A549 (cell line): Measurements from ENCODE around the gene PDYN.

Source experiments
- CBX8 ChIP-seq: fragments of 200-600 bp; sonication (generic); IDR thresholded peaks from 2 replicates; pipeline ENCODE4 v1.6.1; 2016
- NR3C1 ChIP-seq: fragments of >200 bp; sonication (Bioruptor Twin); formaldehyde crosslinking; IDR thresholded peaks from 3 replicates; pipeline ENCODE4 v1.6.1; 2017
- PHF8 ChIP-seq: fragments of 200-600 bp; sonication (generic); IDR thresholded peaks from 2 replicates; pipeline ENCODE4 v1.6.1; 2016; ENCODE audit warnings: low read depth, mild to moderate bottlenecking, antibody characterized with exemption, moderate library complexity, borderline replicate concordance
- POLR2A ChIP-seq: IDR thresholded peaks from 2 replicates; pipeline ENCODE4 v1.6.1; 2012; ENCODE audit warnings: mild to moderate bottlenecking, low read length
- RAD21 ChIP-seq, 2 experiments: fragments of >200 bp in 1 of 2; sonication (Bioruptor Twin) in 1 of 2; formaldehyde crosslinking in 1 of 2; IDR thresholded peaks in 1 of 2; conservative IDR thresholded peaks in 1 of 2; 2 replicates in 1 of 2; 3 replicates in 1 of 2; pipeline ENCODE4 v1.6.1; 2012 to 2018; ENCODE audit warnings: inconsistent platforms in 1 of 2
- RARB ChIP-seq: fragments of 250-450 bp; sonication (Bioruptor Pico); IDR thresholded peaks from 2 replicates; pipeline ENCODE4 v1.8.0; 2021; ENCODE audit warnings: mild to moderate bottlenecking, moderate library complexity
- RCOR1 ChIP-seq: fragments of 150-350 bp; IDR thresholded peaks from 2 replicates; pipeline ENCODE4 v1.6.1; 2014; ENCODE audit warnings: antibody characterized with exemption, low read length, low read depth
- RFX5 ChIP-seq: fragments of 450-650 bp; IDR thresholded peaks from 2 replicates; pipeline ENCODE4 v1.7.1; 2014; ENCODE audit warnings: antibody characterized with exemption, mild to moderate bottlenecking, moderate library complexity
- TF ChIP-seq, protein P1 (sequence below): fragments of >200 bp; sonication (Bioruptor Twin); formaldehyde crosslinking; IDR thresholded peaks from 3 replicates; pipeline ENCODE4 v1.5.1; 2016
- TF ChIP-seq, protein P2 (sequence below): fragments of 200-600 bp; sonication (generic); IDR thresholded peaks from 2 replicates; pipeline ENCODE4 v1.6.1; 2016; ENCODE audit warnings: antibody characterized with exemption, mild to moderate bottlenecking, moderate library complexity
- TF ChIP-seq, protein P3 (sequence below): IDR thresholded peaks from 2 replicates; pipeline ENCODE4 v1.6.1; 2012
- TF ChIP-seq, protein P4 (sequence below): IDR thresholded peaks from 2 replicates; pipeline ENCODE4 v1.6.1; 2012; ENCODE audit warnings: low read depth, borderline replicate concordance
- TF ChIP-seq, protein P5 (sequence below): IDR thresholded peaks from 2 replicates; pipeline ENCODE4 v1.6.1; 2012

DNA sequence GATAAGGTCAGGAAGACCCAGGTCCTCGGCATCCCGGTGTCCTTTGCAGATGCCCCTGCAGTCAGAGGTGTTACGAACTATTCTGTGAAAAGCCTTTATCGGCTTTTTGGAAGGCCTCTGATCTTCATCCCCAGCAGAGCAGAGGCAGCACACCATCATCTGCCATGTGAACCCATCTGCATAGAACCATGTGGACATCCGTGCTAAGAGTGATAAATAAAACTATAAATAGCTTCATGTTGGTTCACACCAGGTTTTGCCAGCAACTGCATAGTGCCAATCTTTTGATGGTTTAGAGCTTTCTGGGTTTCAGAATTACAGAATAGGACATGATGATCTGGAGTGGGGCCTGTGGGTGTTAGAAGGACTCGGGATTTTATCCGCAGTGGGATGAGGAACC is 65.1 kb downstream of the PDYN start:
- TF ChIP-seq, protein P1, sequence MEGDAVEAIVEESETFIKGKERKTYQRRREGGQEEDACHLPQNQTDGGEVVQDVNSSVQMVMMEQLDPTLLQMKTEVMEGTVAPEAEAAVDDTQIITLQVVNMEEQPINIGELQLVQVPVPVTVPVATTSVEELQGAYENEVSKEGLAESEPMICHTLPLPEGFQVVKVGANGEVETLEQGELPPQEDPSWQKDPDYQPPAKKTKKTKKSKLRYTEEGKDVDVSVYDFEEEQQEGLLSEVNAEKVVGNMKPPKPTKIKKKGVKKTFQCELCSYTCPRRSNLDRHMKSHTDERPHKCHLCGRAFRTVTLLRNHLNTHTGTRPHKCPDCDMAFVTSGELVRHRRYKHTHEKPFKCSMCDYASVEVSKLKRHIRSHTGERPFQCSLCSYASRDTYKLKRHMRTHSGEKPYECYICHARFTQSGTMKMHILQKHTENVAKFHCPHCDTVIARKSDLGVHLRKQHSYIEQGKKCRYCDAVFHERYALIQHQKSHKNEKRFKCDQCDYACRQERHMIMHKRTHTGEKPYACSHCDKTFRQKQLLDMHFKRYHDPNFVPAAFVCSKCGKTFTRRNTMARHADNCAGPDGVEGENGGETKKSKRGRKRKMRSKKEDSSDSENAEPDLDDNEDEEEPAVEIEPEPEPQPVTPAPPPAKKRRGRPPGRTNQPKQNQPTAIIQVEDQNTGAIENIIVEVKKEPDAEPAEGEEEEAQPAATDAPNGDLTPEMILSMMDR: no peak
- no peak for TF ChIP-seq RFX5
- TF ChIP-seq, protein P2, sequence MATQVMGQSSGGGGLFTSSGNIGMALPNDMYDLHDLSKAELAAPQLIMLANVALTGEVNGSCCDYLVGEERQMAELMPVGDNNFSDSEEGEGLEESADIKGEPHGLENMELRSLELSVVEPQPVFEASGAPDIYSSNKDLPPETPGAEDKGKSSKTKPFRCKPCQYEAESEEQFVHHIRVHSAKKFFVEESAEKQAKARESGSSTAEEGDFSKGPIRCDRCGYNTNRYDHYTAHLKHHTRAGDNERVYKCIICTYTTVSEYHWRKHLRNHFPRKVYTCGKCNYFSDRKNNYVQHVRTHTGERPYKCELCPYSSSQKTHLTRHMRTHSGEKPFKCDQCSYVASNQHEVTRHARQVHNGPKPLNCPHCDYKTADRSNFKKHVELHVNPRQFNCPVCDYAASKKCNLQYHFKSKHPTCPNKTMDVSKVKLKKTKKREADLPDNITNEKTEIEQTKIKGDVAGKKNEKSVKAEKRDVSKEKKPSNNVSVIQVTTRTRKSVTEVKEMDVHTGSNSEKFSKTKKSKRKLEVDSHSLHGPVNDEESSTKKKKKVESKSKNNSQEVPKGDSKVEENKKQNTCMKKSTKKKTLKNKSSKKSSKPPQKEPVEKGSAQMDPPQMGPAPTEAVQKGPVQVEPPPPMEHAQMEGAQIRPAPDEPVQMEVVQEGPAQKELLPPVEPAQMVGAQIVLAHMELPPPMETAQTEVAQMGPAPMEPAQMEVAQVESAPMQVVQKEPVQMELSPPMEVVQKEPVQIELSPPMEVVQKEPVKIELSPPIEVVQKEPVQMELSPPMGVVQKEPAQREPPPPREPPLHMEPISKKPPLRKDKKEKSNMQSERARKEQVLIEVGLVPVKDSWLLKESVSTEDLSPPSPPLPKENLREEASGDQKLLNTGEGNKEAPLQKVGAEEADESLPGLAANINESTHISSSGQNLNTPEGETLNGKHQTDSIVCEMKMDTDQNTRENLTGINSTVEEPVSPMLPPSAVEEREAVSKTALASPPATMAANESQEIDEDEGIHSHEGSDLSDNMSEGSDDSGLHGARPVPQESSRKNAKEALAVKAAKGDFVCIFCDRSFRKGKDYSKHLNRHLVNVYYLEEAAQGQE: no peak
- no peak for TF ChIP-seq POLR2A
- TF ChIP-seq, protein P3, sequence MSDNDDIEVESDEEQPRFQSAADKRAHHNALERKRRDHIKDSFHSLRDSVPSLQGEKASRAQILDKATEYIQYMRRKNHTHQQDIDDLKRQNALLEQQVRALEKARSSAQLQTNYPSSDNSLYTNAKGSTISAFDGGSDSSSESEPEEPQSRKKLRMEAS: no peak
- TF ChIP-seq RARB: no peak
- TF ChIP-seq PHF8: no peak
- TF ChIP-seq RCOR1: no peak
- TF ChIP-seq CBX8: no peak
- no peak for TF ChIP-seq NR3C1
- TF ChIP-seq, protein P4, sequence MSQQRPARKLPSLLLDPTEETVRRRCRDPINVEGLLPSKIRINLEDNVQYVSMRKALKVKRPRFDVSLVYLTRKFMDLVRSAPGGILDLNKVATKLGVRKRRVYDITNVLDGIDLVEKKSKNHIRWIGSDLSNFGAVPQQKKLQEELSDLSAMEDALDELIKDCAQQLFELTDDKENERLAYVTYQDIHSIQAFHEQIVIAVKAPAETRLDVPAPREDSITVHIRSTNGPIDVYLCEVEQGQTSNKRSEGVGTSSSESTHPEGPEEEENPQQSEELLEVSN: no peak
- TF ChIP-seq, protein P5, sequence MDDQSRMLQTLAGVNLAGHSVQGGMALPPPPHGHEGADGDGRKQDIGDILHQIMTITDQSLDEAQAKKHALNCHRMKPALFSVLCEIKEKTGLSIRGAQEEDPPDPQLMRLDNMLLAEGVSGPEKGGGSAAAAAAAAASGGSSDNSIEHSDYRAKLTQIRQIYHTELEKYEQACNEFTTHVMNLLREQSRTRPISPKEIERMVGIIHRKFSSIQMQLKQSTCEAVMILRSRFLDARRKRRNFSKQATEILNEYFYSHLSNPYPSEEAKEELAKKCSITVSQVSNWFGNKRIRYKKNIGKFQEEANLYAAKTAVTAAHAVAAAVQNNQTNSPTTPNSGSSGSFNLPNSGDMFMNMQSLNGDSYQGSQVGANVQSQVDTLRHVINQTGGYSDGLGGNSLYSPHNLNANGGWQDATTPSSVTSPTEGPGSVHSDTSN: no peak
- no peak for TF ChIP-seq RAD21 (conservative IDR thresholded peaks at IDR 0.05 in 1 of 2, IDR thresholded peaks at IDR 0.05 in 1 of 2)
